Epidermal melanocyte (primary cell): Measurements from ENCODE around the gene HDAC1.
"Not testable (repeated sequence)": the region's sequence is repeated elsewhere in the genome, so short reads cannot be mapped to it uniquely, and the experiment has no call there.

Experiments
- DNase-seq: peaks from one replicate; pipeline ENCODE4 v3.0.0; 2011; ENCODE audit warnings: low spot score; ENCODE audit not compliant: insufficient read length

HDAC1 gene

GRCh38 chr1:32291708-32292538, at the start of gene HDAC1:
Gene HDAC1, plus strand, starts transcription at chr1:32292083. Its CDS starts 87 bp downstream, at chr1:32292170.
- DNase-seq = peak; percentile 81

GRCh38 chr1:32242341-32242851, 49.5 kb upstream of the HDAC1 start:
- no peak for DNase-seq

GRCh38 chr1:32246888-32247273, 45.0 kb upstream of the HDAC1 start, which contains the start of gene FAM167B:
Gene FAM167B, plus strand, starts transcription at chr1:32247222. Its CDS starts 200 bp downstream, at chr1:32247422.
- DNase-seq = peak; percentile 74

- DNase-seq = no peak
Measured at GRCh38 chr1:32247452-32247851, 44.4 kb upstream of the HDAC1 start.

GRCh38 chr1:32247983-32248889, 43.6 kb upstream of the HDAC1 start:
- DNase-seq = peak; percentile 67

- DNase-seq = no peak
Measured at GRCh38 chr1:32249831-32250525, 41.9 kb upstream of the HDAC1 start.

- no peak for DNase-seq
Measured at GRCh38 chr1:32250893-32251716, 40.8 kb upstream of the HDAC1 start, which contains the start of gene LCK. Gene LCK, plus strand, starts transcription at chr1:32251265. Its CDS starts 23,065 bp downstream, at chr1:32274330.

GRCh38 chr1:32255072-32256071, 36.5 kb upstream of the HDAC1 start:
- no peak for DNase-seq

GRCh38 chr1:32256473-32257226, 35.2 kb upstream of the HDAC1 start:
- no peak for DNase-seq

GRCh38 chr1:32257227-32257508, 34.7 kb upstream of the HDAC1 start:
- DNase-seq = no peak

- DNase-seq = not testable (repeated sequence)
Measured at GRCh38 chr1:32263236-32263593, 28.7 kb upstream of the HDAC1 start.

- no peak for DNase-seq
Measured at GRCh38 chr1:32263744-32264143, 28.1 kb upstream of the HDAC1 start.

- DNase-seq = no peak
Measured at GRCh38 chr1:32265846-32266245, 26.0 kb upstream of the HDAC1 start.

- no peak for DNase-seq
Measured at GRCh38 chr1:32266921-32267591, 24.8 kb upstream of the HDAC1 start.

- DNase-seq = no peak
Measured at GRCh38 chr1:32269744-32270143, 22.1 kb upstream of the HDAC1 start.

- DNase-seq = no peak
Measured at GRCh38 chr1:32272557-32273390, 19.1 kb upstream of the HDAC1 start.
